ENCODE results near the gene MMD.

GRCh38 chr17:55345132-55345531, 76.5 kb downstream of the MMD start:
- TF ChIP-seq CEBPZ (IDR thresholded peaks at IDR 0.05; ENCODE audit: low read length) (no peak), ZNF768 (CRISPR knock-in tag; IDR thresholded peaks at IDR 0.05) (no peak)
